HG03060 (cell line): Measurements from ENCODE around the gene TMEM120B.

Source experiments
- ATAC-seq: cut with Tn5 transposase; IDR thresholded peaks from one replicate; pipeline ENCODE4 v1.9.1; 2021; ENCODE audit warnings: low read depth, moderate number of reproducible peaks; ENCODE audit not compliant: unreplicated experiment

The TMEM120B gene

DNA sequence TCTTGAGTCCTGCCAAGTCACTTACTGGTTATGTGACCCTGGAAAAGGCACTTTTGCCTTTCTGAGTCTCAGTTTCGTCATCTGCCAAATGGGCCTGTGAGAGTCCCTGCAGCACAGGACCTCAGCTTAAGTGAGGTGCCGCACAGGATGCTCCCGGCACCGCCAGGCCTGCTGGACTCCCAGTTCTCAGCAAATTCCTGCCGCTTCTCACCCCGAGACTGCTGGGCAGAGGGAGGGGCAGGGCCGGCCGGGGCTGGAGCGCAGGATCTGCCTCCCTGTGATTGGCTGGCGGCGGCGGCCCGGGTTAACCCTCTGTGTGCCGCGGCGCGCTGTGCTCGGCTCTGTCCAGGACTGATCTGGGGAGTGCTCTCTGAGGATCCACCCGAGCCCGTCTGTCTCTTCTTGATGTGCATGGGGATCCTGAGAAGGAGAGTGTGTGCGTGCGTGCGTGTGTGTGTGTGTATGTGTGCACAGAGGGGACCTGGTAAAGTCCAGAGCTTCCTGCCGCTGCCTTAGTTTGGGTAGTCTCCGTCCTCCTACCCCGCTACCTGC is 99.8 kb downstream of the TMEM120B start:
- ATAC-seq: no peak

DNA sequence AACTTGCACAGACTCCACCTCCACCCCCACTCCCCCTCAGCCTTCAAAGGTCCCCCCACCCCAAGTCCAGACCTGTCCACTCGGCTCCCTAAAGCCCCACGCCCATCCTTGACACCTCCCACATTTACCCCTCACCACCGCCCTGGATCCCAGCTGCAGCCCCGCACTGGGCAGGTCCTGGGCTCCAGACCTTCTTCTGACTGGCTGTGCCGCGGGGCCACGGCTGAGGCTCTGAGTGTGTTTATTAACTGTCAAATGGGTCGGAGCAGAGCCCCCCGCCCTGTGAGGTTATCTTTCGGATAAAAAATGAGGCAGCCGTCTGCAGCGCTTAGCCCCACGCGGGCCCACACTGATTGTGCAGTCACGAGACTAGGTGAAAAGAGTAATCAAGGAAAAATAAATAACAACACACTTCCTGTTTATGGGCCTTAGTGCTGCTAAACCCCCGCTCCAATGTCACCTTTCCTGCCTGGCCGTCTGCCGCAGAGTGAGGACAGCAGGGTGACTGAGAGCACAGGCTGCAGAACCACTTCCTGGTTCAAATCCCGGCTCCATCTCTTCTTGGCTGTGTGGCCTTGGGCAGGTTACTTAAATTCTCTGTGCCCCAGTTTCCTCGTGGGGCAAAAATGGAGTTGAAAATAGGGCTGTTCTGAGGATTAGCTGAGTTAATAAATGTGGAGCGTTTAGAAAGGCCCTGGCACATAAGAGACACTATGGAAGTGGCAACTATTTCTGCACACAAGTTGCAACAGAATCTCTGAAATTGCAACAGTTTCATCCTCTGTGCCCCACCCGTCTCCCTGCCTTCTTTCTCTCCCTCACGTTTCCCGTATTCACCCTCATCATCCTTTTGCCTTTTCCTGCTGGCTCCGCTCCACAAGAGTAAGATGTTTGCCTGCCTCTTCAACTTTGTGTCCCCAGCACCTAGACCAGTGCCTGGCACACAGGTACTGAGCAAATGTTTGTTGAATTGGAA is 100.7 kb downstream of the TMEM120B start:
- ATAC-seq: no peak

DNA sequence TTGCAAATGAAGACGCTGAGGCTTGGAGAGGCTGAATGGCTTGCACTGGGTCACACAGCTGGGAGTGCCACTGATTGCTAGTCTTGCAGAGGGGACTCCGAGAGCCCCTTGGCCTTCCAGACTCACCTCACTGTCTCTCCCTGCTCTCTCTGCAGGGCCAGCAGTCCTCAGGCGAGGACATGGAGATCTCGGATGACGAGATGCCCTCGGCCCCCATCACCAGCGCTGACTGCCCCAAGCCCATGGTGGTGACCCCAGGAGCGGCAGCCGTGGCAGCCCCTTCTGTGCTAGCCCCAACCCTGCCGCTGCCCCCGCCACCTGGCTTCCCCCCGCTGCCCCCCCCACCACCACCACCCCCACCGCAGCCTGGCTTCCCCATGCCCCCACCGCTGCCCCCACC is 101.4 kb downstream of the TMEM120B start:
- no peak for ATAC-seq

DNA sequence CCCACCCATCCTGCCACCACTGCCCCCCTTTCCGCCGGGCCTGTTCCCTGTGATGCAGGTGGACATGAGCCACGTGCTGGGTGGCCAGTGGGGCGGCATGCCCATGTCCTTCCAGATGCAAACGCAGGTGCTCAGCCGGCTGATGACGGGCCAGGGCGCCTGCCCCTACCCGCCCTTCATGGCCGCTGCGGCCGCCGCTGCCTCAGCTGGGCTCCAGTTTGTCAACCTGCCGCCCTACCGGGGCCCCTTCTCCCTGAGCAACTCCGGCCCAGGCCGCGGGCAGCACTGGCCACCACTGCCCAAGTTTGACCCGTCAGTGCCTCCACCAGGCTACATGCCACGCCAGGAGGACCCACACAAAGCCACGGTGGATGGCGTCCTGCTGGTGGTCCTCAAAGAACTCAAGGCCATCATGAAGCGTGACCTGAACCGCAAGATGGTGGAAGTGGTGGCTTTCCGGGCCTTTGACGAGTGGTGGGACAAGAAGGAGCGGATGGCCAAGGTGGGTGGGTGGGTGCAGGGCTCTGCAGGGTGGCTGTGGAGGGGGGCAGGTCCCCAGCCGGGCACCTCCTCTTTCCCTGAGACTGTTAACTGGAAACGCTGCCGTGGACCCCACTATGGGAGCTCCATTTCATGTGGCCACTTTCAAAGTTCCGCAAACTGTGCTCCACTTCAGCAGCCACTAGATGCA is 102.0 kb downstream of the TMEM120B start:
- ATAC-seq: no peak

DNA sequence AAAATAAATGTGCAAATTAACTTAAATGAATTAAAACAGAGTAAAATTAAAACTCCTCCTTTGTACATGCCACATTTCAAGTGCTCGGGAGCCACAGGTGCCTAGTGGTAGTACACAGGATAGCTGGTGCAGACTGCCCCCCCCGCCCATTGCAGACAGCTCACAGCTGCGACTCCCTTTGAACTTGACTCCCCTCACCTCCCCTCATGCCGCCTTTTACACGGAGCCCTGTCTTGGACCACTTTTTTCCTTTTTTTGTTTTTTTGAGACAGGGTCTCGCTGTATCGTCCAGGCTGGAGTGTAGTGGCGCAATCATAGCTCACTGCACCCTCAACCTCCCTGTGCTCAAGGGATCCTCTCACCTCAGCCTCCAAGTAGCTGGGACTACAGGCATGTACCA is 102.7 kb downstream of the TMEM120B start:
- no peak for ATAC-seq

DNA sequence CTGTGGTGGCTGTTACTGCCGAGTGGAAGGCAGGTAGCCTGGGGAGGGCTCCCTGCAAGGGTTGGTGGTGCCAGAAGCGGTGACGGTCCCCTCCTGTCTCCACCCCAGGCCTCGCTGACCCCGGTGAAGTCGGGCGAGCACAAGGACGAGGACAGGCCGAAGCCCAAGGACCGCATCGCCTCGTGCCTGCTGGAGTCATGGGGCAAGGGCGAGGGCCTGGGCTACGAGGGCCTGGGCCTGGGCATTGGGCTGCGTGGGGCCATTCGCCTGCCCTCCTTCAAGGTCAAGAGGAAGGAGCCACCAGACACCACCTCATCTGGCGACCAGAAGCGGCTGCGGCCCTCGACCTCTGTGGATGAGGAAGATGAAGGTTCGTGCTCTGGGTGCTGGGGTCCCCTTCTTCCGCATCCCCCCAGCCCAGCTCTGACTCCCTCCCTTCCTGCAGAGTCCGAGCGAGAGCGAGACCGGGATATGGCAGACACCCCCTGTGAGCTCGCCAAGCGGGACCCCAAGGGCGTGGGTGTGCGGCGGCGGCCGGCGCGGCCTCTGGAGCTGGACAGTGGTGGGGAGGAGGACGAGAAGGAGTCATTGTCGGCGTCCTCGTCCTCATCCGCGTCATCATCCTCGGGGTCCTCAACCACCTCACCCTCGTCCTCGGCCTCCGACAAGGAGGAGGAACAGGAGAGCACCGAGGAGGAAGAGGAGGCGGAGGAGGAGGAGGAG is 104.5 kb downstream of the TMEM120B start:
- ATAC-seq: no peak

DNA sequence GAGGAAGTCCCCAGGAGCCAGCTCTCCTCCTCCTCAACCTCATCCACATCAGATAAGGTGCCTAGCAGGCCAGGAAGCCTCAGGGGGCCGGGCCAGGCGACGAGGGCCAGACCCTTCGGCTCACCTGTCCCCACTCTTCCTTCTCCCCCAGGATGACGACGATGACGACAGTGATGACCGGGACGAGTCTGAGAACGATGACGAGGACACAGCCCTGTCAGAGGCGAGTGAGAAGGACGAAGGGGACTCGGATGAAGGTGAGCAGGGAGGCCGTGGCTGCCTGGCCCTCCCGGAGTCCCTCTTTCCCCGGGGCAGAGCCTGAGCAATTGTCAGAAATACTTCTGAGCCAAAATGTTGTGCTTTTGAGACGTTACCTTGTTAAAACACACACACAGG is 105.1 kb downstream of the TMEM120B start:
- no peak for ATAC-seq

DNA sequence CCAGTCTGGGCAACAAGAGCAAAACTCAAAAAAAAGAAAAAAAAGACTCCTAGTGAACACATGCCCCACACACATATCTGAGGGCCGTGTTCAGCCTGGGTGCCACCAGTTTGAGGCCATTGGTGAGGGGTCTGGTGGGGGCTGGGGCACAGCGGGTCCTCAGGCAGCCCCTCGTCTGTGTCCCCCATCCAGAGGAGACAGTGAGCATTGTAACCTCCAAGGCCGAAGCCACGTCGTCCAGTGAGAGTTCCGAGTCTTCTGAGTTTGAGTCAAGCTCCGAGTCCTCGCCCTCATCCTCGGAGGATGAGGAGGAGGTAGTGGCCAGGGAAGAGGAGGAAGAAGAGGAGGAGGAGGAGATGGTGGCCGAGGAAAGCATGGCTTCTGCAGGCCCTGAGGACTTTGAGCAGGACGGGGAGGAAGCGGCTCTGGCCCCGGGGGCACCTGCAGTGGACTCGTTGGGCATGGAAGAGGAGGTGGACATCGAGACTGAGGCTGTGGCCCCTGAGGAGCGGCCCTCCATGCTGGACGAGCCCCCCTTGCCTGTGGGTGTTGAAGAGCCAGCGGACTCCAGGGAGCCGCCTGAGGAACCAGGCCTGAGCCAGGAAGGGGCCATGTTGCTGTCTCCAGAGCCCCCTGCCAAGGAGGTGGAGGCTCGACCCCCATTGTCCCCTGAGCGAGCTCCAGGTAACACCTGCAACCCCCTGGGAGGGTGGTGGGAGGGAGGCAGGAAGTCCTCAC is 106.8 kb downstream of the TMEM120B start:
- no peak for ATAC-seq

DNA sequence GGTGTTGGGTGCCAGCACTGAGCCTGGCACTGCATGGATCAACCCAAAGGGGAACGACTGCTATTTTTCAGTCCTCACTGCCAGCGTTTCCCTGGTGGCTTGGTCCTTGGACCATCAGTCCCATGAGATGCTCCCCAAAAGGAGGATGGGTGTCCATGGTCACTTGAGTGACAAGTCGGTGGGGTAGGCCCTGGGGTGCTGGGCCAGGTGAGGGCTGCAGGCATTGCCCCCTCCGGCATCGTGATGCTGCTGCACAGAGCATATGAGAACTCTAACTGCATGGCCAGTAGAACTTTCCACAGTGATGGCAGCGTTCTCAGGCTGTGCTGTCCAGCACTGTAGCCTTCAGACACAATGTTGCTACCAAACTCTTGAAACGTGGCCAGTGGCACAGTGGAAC is 107.5 kb downstream of the TMEM120B start:
- no peak for ATAC-seq

DNA sequence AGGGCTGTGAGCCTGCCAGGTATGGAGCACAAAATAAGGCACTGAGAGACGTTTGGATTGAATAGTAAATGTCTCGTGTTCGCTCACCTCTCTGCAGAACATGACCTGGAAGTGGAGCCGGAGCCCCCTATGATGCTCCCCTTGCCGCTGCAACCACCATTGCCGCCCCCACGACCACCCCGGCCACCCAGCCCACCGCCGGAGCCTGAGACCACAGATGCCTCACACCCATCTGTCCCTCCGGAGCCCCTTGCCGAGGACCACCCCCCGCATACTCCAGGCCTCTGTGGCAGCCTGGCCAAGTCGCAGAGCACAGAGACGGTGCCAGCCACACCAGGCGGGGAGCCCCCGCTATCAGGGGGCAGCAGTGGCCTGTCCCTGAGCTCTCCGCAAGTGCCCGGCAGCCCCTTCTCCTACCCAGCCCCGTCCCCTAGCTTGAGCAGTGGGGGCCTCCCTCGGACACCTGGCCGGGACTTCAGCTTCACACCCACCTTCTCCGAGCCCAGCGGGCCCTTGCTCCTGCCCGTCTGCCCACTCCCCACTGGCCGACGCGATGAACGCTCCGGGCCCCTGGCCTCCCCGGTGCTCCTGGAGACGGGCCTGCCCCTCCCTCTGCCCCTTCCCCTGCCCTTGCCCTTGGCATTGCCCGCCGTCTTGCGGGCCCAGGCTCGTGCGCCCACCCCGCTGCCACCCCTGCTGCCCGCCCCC is 110.0 kb downstream of the TMEM120B start:
- ATAC-seq: no peak

DNA sequence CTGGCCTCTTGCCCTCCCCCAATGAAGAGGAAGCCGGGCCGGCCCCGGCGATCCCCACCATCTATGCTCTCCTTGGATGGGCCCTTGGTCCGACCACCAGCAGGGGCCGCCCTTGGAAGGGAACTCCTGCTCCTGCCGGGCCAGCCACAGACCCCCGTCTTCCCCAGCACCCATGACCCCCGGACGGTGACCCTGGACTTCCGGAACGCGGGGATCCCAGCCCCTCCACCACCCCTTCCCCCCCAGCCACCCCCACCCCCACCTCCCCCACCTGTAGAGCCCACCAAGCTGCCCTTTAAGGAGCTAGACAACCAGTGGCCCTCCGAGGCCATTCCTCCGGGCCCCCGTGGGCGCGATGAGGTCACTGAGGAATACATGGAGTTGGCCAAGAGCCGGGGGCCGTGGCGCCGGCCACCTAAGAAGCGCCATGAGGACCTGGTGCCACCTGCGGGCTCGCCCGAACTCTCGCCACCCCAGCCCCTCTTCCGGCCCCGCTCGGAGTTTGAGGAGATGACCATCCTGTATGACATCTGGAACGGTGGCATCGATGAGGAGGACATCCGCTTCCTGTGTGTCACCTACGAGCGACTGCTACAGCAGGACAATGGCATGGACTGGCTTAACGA is 110.7 kb downstream of the TMEM120B start:
- no peak for ATAC-seq

DNA sequence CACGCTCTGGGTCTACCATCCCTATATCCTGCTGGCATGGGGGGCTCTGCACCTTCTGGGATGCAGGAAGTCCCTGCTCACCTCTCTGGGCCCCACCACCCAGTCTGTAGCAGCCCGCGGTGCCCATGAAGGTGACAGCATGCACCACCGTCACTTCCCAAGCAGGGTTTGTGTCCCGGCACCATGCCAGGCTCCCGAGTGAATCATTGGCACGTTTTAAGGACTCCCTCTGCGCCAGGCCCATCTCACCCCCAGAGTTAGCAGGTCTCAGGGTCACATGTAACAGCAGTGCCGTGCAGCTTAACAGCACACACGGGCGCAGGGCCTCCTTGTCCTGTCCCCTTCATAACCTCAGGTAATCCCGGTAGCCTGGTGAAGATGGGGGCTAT is 111.2 kb downstream of the TMEM120B start:
- ATAC-seq: no peak

DNA sequence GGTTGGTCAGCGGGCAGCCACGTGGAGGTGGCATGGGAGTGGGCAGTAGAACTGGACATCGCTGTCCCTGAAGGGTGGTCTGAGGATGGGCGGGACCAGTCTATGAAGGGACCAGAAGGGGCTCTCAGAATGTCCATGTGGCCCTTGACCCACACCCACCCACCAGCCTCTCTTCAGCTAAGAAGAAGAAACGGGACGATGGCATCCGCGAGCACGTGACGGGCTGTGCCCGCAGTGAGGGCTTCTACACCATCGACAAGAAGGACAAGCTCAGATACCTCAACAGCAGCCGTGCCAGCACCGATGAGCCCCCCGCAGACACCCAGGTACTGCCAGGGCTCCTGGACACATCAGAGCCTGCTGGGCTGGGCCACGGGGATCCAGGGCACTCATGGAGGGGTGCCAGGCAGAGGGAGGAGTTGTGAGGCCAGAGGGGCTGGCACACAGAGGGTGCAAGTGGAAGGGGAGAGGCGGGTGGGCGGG is 112.5 kb downstream of the TMEM120B start:
- no peak for ATAC-seq

DNA sequence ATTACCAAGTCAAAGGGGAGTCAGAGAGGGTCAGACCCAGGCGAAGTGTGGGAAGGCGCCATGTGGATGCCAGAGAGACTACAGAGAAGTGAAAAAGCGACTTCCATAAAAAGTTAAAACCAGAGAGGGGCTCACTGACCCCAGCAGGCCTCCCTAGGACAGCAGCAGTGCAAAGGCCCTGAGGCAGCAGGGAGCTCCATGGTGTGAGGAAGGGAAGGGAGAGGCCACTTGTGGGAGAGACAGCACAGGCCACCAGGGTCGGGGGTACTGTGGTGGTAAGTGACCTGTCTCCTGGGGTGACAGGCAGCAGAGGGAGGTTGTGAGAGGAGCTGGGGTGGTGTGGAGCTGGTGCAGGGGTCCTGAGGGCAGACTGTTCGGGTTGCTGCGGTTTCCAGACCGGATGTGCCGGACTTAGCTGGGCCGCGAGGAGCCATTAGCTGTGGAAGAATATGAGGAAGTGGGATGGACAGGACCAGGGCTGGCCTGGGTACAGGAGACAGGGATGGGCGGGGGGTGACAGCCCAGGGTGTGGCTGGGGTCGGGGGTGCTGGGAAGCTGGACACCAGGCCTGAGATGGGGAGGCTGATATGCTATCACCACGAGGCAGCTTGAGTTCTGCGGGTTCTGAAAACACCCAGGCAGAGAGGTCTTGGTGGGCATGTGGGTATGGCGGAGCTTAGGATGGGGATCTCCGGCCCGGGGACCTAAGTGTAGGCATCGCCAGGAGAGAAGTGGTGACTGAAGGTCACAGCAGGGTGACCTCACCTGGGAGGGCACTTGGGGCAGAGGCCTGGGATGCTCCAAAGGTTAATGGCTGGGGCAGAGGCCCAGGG is 114.0 kb downstream of the TMEM120B start:
- ATAC-seq: no peak

DNA sequence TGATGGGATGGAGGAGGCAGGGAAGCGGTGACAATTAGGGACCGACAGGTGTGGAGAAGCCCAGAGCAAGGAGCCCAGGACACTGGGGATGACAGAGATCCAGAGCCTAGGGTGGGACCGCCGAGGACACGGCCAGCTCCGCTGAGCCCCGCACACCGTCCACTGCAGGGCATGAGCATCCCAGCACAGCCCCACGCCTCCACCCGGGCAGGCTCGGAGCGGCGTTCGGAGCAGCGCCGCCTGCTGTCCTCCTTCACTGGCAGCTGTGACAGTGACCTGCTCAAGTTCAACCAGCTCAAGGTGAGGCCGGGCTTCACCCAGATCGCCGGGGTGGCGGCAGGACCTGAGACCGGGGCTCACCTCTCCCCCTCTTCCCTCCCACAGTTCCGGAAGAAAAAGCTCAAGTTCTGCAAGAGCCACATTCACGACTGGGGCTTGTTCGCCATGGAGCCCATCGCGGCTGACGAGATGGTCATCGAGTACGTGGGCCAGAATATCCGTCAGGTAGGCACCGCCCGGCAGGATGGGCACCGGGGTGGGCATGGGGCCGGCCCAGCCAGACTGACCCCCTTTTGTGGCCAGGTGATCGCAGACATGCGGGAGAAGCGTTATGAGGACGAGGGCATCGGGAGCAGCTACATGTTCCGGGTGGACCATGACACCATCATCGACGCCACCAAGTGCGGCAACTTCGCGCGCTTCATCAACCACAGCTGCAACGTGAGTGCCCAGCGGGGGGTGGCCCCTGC is 115.0 kb downstream of the TMEM120B start:
- ATAC-seq: no peak

DNA sequence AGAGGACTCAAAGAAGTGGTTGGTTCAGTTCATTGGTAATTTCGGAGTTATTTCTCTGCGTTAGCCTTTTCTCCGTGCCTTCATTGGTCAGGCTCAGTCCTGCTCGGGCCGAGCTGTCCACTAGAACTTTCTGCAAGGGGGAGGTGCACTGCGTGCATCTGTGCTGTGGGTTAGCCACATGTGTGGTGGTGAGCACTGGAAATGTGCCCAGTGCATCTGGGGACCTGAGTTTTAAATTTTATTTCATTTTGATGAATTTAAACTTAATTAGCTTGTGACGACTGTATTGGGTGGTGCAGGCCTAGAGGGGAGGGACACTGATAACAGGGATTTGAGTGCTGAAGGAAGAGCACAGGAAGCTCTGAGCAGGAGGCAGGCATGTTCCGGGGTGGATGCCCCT is 115.8 kb downstream of the TMEM120B start:
- no peak for ATAC-seq

DNA sequence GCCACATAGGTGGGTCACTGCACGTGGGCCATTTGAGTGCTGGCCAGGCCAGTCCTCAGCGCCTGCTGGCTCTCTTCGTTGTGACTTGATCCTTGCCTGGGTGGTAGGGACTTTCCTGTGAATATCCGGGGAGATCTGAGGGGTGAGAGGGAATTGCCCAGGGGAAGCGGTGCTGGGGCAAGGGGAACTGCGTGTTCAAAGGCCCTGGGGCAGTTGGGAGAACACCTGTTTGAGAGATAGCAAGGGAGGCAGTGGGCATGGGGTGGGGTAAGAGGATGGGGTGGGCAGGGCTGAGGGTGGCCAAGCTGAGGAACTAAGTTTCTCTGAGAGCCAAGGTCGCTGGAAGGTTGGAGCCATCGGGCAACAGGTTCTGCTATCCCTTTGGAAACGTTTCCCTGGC is 116.3 kb downstream of the TMEM120B start:
- ATAC-seq: no peak
